ENCODE data around the gene UBE2V1. TPM values are rescaled to one million over a fixed set of nuclear protein-coding genes. Genes with fewer than 3 reads are reported as not detected.

The UBE2V1 gene
- total RNA-seq, 4 donors from 2014 or later: 80.5 to 162 (median 99.0) TPM

DNA sequence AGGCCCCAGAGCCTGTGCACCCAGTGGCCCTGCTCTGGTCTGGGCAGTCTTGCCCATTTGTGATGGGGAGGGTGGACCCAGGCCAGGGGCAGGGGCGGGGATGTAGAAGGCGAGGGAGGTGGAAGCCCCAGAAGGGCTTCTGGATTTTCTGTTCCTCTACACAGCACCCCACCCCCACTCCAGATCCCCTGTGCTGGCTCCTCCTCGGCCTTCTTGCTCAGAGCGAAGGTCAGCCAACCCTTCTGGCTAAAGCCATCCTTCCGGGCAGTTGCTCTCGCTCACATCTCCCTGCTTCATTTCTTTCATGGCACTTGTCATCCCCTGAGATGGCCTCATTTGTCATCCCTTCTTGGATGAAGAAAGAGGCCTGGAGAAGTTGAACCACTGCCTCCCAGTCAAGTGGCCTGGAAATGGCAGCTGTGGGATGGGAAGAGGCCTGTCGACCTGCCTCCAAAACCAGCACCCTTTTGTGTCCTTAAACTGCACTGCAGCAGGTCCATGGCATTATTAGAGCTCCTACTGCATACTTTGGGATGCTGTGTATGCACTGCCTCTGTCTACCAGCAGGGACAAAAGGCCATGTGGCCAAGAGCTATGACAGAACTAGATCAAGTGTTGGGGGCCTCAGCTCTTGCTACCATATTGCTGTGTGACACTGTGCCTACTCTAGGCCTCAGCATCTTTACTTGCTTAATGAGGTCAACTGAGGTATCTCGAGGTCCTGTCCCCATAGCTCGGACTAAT lies 20.7 kb upstream of the UBE2V1 start:
- no peak overlapping the region for H3K27ac ChIP-seq
- peaks cover 33% of the 10 kb centered on the region for H3K4me1 ChIP-seq
- no peaks in the 10 kb centered on the region for H3K27me3 ChIP-seq
- H3K4me3 ChIP-seq: no peak overlapping the region
- H3K9me3 ChIP-seq: no peaks in the 10 kb centered on the region
- peaks cover 37% of the 10 kb centered on the region for H3K36me3 ChIP-seq
- TF ChIP-seq POLR2A (IDR thresholded peaks at IDR 0.05): no peak
- no peak for TF ChIP-seq POLR2AphosphoS5 (IDR thresholded peaks at IDR 0.05)
- TF ChIP-seq, protein P1, sequence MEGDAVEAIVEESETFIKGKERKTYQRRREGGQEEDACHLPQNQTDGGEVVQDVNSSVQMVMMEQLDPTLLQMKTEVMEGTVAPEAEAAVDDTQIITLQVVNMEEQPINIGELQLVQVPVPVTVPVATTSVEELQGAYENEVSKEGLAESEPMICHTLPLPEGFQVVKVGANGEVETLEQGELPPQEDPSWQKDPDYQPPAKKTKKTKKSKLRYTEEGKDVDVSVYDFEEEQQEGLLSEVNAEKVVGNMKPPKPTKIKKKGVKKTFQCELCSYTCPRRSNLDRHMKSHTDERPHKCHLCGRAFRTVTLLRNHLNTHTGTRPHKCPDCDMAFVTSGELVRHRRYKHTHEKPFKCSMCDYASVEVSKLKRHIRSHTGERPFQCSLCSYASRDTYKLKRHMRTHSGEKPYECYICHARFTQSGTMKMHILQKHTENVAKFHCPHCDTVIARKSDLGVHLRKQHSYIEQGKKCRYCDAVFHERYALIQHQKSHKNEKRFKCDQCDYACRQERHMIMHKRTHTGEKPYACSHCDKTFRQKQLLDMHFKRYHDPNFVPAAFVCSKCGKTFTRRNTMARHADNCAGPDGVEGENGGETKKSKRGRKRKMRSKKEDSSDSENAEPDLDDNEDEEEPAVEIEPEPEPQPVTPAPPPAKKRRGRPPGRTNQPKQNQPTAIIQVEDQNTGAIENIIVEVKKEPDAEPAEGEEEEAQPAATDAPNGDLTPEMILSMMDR (IDR thresholded peaks at IDR 0.05): no peak
- TF ChIP-seq EP300 (IDR thresholded peaks at IDR 0.05): no peak
- WGBS: 85% methylated on average over 9 of the region's 9 CpGs
- no peak for DNase-seq (ENCODE audit: low spot score in 2 of 2)

DNA sequence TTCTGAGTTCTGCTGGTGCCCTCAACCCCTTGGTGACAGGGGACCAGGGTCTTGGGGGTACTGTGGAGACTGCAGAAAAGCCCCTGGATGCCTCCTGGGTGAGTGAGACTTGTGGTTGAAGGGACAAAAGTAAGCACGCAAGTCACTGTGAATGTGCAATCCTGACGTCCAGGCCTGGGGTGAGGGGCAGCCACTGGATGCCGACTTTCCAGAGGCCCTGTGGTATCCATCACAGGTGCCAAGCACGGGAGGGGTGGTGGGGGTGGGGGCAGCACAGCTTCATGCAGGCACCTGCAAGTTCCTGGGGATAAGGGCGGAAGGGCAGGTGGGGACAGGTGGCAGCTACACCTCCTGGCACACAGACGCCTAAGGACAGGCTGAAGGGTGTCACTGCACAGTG lies 20.1 kb upstream of the UBE2V1 start:
- 69% methylated on average over 5 of the region's 6 CpGs for WGBS
- no peak for DNase-seq (ENCODE audit: low spot score in 2 of 2)
- Histone ChIP-seq H3K27me3 (no peaks in the 10 kb centered on the region), H3K27ac (no peak overlapping the region), H3K9me3 (no peaks in the 10 kb centered on the region), H3K36me3 (peaks cover 43% of the 10 kb centered on the region), H3K4me1 (peaks cover 27% of the 10 kb centered on the region), H3K4me3 (no peak overlapping the region)
- no peak for TF ChIP-seq POLR2AphosphoS5 (IDR thresholded peaks at IDR 0.05)
- TF ChIP-seq, protein P1 (IDR thresholded peaks at IDR 0.05): no peak
- TF ChIP-seq POLR2A (IDR thresholded peaks at IDR 0.05): no peak
- no peak for TF ChIP-seq EP300 (IDR thresholded peaks at IDR 0.05)

DNA sequence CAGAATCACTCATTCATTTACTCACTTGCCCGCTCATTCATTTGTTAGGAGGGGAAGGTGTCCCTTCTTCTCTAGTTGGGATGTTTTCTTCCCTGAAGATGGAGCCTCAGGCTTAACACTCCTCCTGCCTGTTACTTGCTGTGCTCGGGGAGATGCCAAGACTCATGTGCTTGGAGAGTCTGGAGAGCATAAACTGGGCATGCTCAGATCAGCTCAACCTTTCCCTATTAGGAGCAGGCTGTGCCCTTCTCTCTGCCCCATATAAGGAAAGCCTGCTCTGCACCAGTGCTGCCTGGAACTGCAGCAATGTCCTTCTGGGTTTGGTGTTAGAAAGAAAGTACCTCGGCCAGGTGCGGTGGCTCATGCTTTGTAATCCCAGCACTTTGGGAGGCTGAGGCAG lies 18.0 kb upstream of the UBE2V1 start:
- no peaks in the 10 kb centered on the region for H3K9me3 ChIP-seq
- H3K36me3 ChIP-seq: peaks cover 61% of the 10 kb centered on the region
- H3K4me3 ChIP-seq: no peak overlapping the region
- DNase-seq (ENCODE audit: low spot score in 2 of 2): no peak
- H3K27ac ChIP-seq: no peak overlapping the region
- TF ChIP-seq POLR2A (IDR thresholded peaks at IDR 0.05): no peak
- TF ChIP-seq, protein P1 (IDR thresholded peaks at IDR 0.05): no peak
- no peak for TF ChIP-seq POLR2AphosphoS5 (IDR thresholded peaks at IDR 0.05)
- no peak for TF ChIP-seq EP300 (IDR thresholded peaks at IDR 0.05)
- WGBS: 70% methylated on average over 4 of the region's 4 CpGs
- peaks cover 25% of the 10 kb centered on the region for H3K4me1 ChIP-seq
- H3K27me3 ChIP-seq: no peaks in the 10 kb centered on the region

DNA sequence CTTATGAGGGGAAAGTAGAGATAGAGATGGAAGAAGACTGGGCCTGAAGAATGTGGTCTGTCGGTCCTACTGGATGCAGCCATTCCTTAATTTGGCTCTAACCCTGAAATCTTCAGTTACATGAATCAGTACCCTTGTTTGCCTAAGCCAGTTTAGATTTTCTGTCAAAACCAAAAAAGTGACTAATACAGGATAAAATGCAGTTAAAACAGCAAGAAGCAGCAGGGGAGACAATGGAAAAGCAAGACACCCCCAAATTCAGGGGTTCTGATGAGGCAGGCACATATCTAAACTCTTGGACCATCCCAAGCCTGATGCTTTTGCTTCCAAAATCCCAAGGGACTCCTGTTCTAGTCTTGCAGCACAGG lies 17.4 kb upstream of the UBE2V1 start:
- Histone ChIP-seq H3K36me3 (peaks cover 68% of the 10 kb centered on the region), H3K27me3 (no peaks in the 10 kb centered on the region), H3K4me1 (peaks cover 25% of the 10 kb centered on the region), H3K9me3 (no peaks in the 10 kb centered on the region), H3K4me3 (no peak overlapping the region), H3K27ac (no peak overlapping the region)
- TF ChIP-seq POLR2AphosphoS5 (IDR thresholded peaks at IDR 0.05): no peak
- 82% methylated on average over 1 of the region's 1 CpG for WGBS
- DNase-seq (ENCODE audit: low spot score in 2 of 2): no peak

DNA sequence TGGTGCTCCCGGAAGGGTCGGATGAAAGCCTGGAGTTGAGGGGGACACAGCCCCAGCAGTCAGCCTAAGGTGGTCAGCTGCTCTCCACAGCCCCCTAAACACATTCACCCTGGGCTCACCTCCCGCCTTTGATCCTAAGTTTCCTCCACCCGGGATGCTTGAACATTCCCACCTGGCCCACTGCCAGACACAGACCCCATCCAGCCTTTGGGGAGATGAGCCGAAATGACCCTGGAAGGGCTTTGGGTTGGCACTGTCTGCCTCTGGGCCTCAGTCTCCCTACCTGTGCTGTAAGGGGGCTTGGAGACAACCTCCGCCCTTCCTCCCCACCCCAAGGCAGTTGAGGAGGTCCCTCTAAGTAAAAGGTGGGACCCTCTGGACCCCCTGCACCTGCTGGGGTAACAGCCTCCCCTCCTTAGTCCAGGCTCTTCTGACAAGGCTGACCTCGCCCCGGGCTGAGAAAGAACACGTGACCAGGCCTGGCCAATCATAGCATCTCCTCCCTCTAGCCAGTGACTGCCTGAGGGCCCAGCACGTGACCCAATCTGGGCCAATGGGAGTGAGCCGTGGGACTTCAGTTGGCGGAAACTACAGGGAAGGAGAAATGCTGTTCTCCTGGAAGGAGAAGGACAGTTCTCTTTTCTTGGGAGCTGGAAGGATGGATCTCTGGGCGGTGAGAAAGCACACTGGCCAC lies 16.9 kb upstream of the UBE2V1 start:
- TF ChIP-seq EP300 (IDR thresholded peaks at IDR 0.05): no peak
- TF ChIP-seq POLR2A (IDR thresholded peaks at IDR 0.05): no peak
- TF ChIP-seq, protein P1 (IDR thresholded peaks at IDR 0.05): no peak
- no peak for TF ChIP-seq POLR2AphosphoS5 (IDR thresholded peaks at IDR 0.05)
- DNase-seq (ENCODE audit: low spot score in 2 of 2): no peak
- peaks cover 25% of the 10 kb centered on the region for H3K4me1 ChIP-seq
- peaks cover 72% of the 10 kb centered on the region for H3K36me3 ChIP-seq
- H3K27me3 ChIP-seq: no peaks in the 10 kb centered on the region
- no peak overlapping the region for H3K27ac ChIP-seq
- 85% methylated on average over 11 of the region's 13 CpGs for WGBS
- H3K9me3 ChIP-seq: no peaks in the 10 kb centered on the region
- H3K4me3 ChIP-seq: no peak overlapping the region

Measured in suprapubic skin (tissue), 4 donors.